GM19193 (cell line): ENCODE data around the gene VPS54.

Experiments used
- POLR2A ChIP-seq: IDR thresholded peaks from 4 replicates; pipeline ENCODE4 v1.6.1; 2011; ENCODE audit not compliant: insufficient read depth, insufficient read length; ENCODE audit errors: extremely low read depth

VPS54 gene

GRCh38 chr2:63976125-63976510 is 43.1 kb downstream of the VPS54 start:
- TF ChIP-seq POLR2A = no peak

- TF ChIP-seq POLR2A = no peak
Observed at GRCh38 chr2:63975437-63976124, 43.6 kb downstream of the VPS54 start.

DNA sequence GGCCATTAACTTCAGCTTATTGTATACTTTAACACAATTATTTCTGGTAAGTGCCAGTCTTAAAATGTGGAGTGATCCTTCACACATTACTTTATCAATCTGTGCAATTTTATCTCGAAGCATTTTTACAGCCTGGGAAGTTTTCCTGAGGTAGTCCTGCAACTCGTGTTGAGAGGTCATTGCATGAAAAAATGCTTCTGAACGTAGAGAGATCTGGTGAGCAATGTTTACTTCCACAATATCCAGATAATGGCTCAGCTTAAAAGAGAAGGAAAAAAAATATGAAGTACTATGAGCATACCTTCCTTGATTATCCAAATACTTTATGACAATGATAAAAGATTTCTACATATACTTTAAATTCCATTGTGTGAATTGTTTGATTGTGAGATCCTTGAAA is 57.0 kb downstream of the VPS54 start:
- TF ChIP-seq POLR2A = no peak

GRCh38 chr2:63950414-63950813 is 68.8 kb downstream of the VPS54 start:
- TF ChIP-seq POLR2A = no peak

DNA sequence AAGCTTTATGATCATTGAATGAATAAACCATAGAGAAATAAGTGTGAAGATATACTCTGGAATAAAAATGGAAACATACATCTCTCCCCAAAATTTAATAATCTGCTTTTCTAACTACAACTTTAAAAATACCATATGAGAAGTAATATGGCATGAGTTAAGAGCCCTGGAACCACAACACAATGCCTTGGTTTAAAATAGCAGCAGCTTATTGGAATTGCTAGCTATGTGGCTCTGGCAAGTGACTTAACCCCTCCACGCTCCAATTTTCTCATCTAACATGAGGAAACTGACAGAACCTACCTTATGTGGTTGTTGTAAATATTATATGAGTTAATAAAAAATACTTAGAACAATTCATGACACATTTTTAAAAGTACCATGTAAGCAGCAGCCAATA is 76.4 kb downstream of the VPS54 start:
- no peak for TF ChIP-seq POLR2A

- TF ChIP-seq POLR2A = no peak
Observed at GRCh38 chr2:63926815-63927214, 92.4 kb downstream of the VPS54 start.

GRCh38 chr2:63914311-63914710 is 104.9 kb downstream of the VPS54 start:
- no peak for TF ChIP-seq POLR2A

GRCh38 chr2:63903003-63903402 is 116.2 kb downstream of the VPS54 start:
- no peak for TF ChIP-seq POLR2A

GRCh38 chr2:63902149-63902548 is 117.1 kb downstream of the VPS54 start:
- TF ChIP-seq POLR2A = no peak

DNA sequence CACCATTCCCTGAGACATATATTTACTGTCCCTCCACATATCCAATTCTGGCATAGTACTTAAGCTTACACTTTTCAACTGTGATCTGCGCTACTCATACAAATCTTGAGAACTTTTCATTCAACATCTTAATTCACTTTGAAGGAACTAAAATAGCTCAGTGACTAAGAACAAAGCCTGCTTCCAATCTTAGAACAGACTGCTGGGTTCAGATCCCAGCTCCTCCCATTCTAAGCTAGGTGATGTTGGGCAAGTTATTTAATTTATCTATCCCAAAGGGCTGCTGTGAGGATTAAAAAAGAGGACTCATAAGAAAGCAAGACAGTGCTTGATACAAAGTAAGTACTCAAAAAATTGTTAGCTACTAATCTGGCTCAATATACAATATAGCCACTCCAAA is 119.6 kb downstream of the VPS54 start:
- TF ChIP-seq POLR2A = no peak

- TF ChIP-seq POLR2A = no peak
Observed at GRCh38 chr2:63898839-63899238, 120.4 kb downstream of the VPS54 start.

- no peak for TF ChIP-seq POLR2A
Observed at GRCh38 chr2:63894167-63894566, 125.1 kb downstream of the VPS54 start.

DNA sequence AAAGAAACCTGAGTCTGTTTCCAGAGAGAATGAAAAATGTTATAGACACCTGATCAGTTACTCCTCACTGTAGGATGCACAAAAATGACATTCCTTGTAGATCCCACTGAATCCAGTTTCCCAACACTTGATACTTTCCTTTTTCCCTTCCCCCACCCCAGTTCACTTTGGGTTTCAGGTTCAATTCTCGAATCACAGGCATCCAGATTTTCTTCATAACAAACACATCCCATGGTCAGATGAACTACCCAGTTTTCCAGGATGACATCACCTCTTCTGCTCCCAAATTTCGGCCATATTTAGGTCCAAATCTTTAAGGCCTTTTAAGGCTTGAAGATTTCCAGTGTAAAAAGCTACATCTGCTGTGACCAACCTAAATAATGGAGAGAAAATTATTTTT is 126.1 kb downstream of the VPS54 start:
- no peak for TF ChIP-seq POLR2A

- no peak for TF ChIP-seq POLR2A
Observed at GRCh38 chr2:63891488-63892030, 127.7 kb downstream of the VPS54 start.

DNA sequence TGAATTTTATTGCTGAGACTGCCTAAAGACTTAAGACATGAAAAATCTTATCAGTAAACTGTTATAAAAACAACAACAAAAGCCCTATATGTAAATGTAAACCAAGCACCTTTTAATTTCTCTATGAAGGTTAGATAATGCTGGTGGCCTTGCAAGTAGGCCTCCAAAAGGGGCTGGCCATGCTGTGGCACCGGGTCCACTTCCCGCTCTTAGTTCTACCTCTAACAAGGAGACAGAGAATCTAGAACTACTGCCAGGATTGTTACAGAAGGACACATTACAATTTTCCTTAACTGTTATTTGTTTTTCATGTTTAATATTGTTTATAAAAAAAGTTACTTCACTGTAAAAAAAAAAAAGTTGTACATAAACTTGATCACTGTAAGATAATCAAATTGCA is 128.6 kb downstream of the VPS54 start:
- no peak for TF ChIP-seq POLR2A

- TF ChIP-seq POLR2A = no peak
Observed at GRCh38 chr2:63888490-63889402, 130.5 kb downstream of the VPS54 start.
